A549 (cell line): Measurements from ENCODE around the gene GREB1. TPM values are rescaled to one million over a fixed set of nuclear protein-coding genes. Genes with fewer than 3 reads are reported as not detected.

ENCODE experiments used
- ATAC-seq, 2 experiments: fragments of 200-7000 bp in 1 of 2; fragments of >200 bp in 1 of 2; cut with Nextera tagmentation in 1 of 2; cut with Tn5 transposase in 1 of 2; 3 replicates each; pipeline versions ENCODE4 v1.8.0 to v1.9.1; 2018 to 2020; ENCODE audit warnings: mild to moderate bottlenecking in 1 of 2, moderate library complexity in 1 of 2
- CTCF ChIA-PET: fragments of 300-600 bp; sonication (Branson Sonifier 250); formaldehyde crosslinking; extraction: SDS; loops from one replicate; lab custom pipeline; 2021; ENCODE audit warnings: antibody characterized with exemption, inconsistent platforms; lab: Yijun Ruan, JAX
- POLR2A ChIA-PET: fragments of 350-600 bp; formaldehyde crosslinking; extraction: SDS; loops from one replicate; lab custom pipeline; 2021; ENCODE audit warnings: antibody characterized with exemption, inconsistent platforms; lab: Yijun Ruan, JAX
- DNase-seq, 2 experiments: peaks; one replicate each; pipeline versions ENCODE4 v3.0.0 to v3.0.0-alpha.2; 2011 to 2016; ENCODE audit warnings: low read depth in 1 of 2, low spot score in 1 of 2
- FAIRE-seq: peaks from 2 replicates; lab custom pipeline; 2011; peaks lifted over from hg19 to GRCh38; lab: Jason Lieb, UNC
- H3K27ac ChIP-seq, 2 experiments: fragments of >200 bp; sonication (Bioruptor Twin); formaldehyde crosslinking; 3 replicates each; pipeline ENCODE4 v1.5.1; 2016 to 2017
- H3K4me1 ChIP-seq: fragments of >200 bp; sonication (Bioruptor Twin); formaldehyde crosslinking; 3 replicates; pipeline ENCODE4 v1.6.1; 2016
- H3K4me2 ChIP-seq: fragments of >200 bp; sonication (Bioruptor Twin); formaldehyde crosslinking; 3 replicates; pipeline ENCODE4 v1.6.1; 2016
- H3K4me3 ChIP-seq: fragments of >200 bp; sonication (Bioruptor Twin); formaldehyde crosslinking; 3 replicates; pipeline ENCODE4 v1.5.1; 2016
- H3K9me3 ChIP-seq: fragments of >200 bp; sonication (Bioruptor Twin); formaldehyde crosslinking; 3 replicates; pipeline ENCODE4 v1.6.1; 2016
- BHLHE40 ChIP-seq: IDR thresholded peaks from 2 replicates; pipeline ENCODE4 v1.6.1; 2012; ENCODE audit warnings: low read depth, low read length, inconsistent platforms
- CBX8 ChIP-seq: fragments of 200-600 bp; sonication (generic); IDR thresholded peaks from 2 replicates; pipeline ENCODE4 v1.6.1; 2016
- CHD2 ChIP-seq: fragments of 150-350 bp; IDR thresholded peaks from 2 replicates; pipeline ENCODE4 v1.6.1; 2014; ENCODE audit warnings: low read length; ENCODE audit not compliant: partially characterized antibody
- ESRRA ChIP-seq: fragments of 150-350 bp; IDR thresholded peaks from 2 replicates; pipeline ENCODE4 v1.6.1; 2014; ENCODE audit warnings: mild to moderate bottlenecking, low read length, borderline replicate concordance
- FOSB ChIP-seq: fragments of 250-450 bp; sonication (Bioruptor Pico); IDR thresholded peaks from 2 replicates; pipeline ENCODE4 v1.5.0; 2020; ENCODE audit warnings: mild to moderate bottlenecking, moderate library complexity
- FOSL2 ChIP-seq, 2 experiments: fragments of 450-650 bp in 1 of 2; fragments of >200 bp in 1 of 2; sonication (Bioruptor Twin) in 1 of 2; formaldehyde crosslinking; IDR thresholded peaks; 2 replicates each; pipeline versions ENCODE4 v1.5.0 to v1.6.1; 2016 to 2020; ENCODE audit warnings: mild to moderate bottlenecking in 1 of 2, moderate library complexity in 1 of 2
- HDAC2 ChIP-seq: fragments of 200-600 bp; sonication (generic); IDR thresholded peaks from 2 replicates; pipeline ENCODE4 v1.6.1; 2016
- HEYL ChIP-seq: fragments of 250-450 bp; sonication (Bioruptor Pico); IDR thresholded peaks from 2 replicates; pipeline ENCODE4 v1.8.0; 2021; ENCODE audit warnings: mild to moderate bottlenecking, moderate library complexity
- HOXA7 ChIP-seq: fragments of 250-450 bp; sonication (Bioruptor Pico); IDR thresholded peaks from 2 replicates; pipeline ENCODE4 v1.5.0; 2020; ENCODE audit warnings: mild to moderate bottlenecking, moderate library complexity
- HOXB13 ChIP-seq: fragments of 250-450 bp; sonication (Bioruptor Pico); IDR thresholded peaks from 2 replicates; pipeline ENCODE4 v1.5.0; 2020; ENCODE audit warnings: low read depth, mild to moderate bottlenecking, moderate library complexity
- HOXB5 ChIP-seq: fragments of 250-450 bp; sonication (Bioruptor Pico); IDR thresholded peaks from 2 replicates; pipeline ENCODE4 v1.5.0; 2020; ENCODE audit warnings: mild to moderate bottlenecking, moderate library complexity
- JUNB ChIP-seq: fragments of >200 bp; sonication (Bioruptor Twin); formaldehyde crosslinking; IDR thresholded peaks from 2 replicates; pipeline ENCODE4 v1.6.1; 2016
- MAZ ChIP-seq: fragments of 150-350 bp; IDR thresholded peaks from 2 replicates; pipeline ENCODE4 v1.6.1; 2014; ENCODE audit warnings: antibody characterized with exemption, low read depth, low read length, borderline replicate concordance
- NFE2L2 ChIP-seq: fragments of 150-350 bp; conservative IDR thresholded peaks from 2 replicates; pipeline ENCODE4 v1.6.1; 2014; ENCODE audit warnings: low read length
- PHF8 ChIP-seq: fragments of 200-600 bp; sonication (generic); IDR thresholded peaks from 2 replicates; pipeline ENCODE4 v1.6.1; 2016; ENCODE audit warnings: low read depth, mild to moderate bottlenecking, antibody characterized with exemption, moderate library complexity, borderline replicate concordance
- POLR2AphosphoS2 ChIP-seq: conservative IDR thresholded peaks from 2 replicates; pipeline ENCODE4 v1.6.1; 2012; ENCODE audit warnings: low read length, improper control_type of control experiment, inconsistent platforms
- RFX5 ChIP-seq: fragments of 450-650 bp; IDR thresholded peaks from 2 replicates; pipeline ENCODE4 v1.7.1; 2014; ENCODE audit warnings: antibody characterized with exemption, mild to moderate bottlenecking, moderate library complexity
- SMC3 ChIP-seq: fragments of >200 bp; sonication (Bioruptor Twin); formaldehyde crosslinking; IDR thresholded peaks from 3 replicates; pipeline ENCODE4 v1.6.1; 2018; ENCODE audit warnings: inconsistent platforms
- SREBF2 ChIP-seq: fragments of 450-650 bp; IDR thresholded peaks from 2 replicates; pipeline ENCODE4 v1.6.1; 2014; ENCODE audit warnings: mild to moderate bottlenecking, moderate library complexity
- TP53 ChIP-seq: fragments of 250-450 bp; sonication (Bioruptor Pico); IDR thresholded peaks from 2 replicates; pipeline ENCODE4 v1.5.0; 2021; ENCODE audit warnings: mild to moderate bottlenecking, moderate library complexity
- ZC3H11A ChIP-seq: fragments of 450-650 bp; IDR thresholded peaks from 2 replicates; pipeline ENCODE4 v1.6.1; 2014; ENCODE audit warnings: antibody characterized with exemption, mild to moderate bottlenecking
- ZNF302 ChIP-seq: fragments of 250-450 bp; sonication (Bioruptor Pico); IDR thresholded peaks from 2 replicates; pipeline ENCODE4 v1.9.0; 2021; ENCODE audit warnings: inconsistent platforms, mild to moderate bottlenecking, moderate library complexity
- WGBS: methylation state at CpG from one replicate; pipeline ENCODE4 v1.1.6; 2017; ENCODE audit errors: missing lambda C conversion rate; 5-methylcytosine and 5-hydroxymethylcytosine counted together
- polyA plus RNA-seq, 4 experiments: library from polyadenylated mRNA; depleted of rRNA in 3 of 4; stranded (reverse); fragments of >200 nt; fragmentation: RNase III in 1 of 4; extraction: RNeasy Plus Mini Kit Qiagen cat#74134 plus additional on column Dnase treatment in 1 of 4; gene quantifications; 2 replicates in 3 of 4; 3 replicates in 1 of 4; pipeline ENCODE4 v1.2.3, GENCODE V29; 2011 to 2017
- TF ChIP-seq, protein P1 (sequence below): fragments of 150-350 bp; IDR thresholded peaks from 2 replicates; pipeline ENCODE4 v1.6.1; 2014; ENCODE audit warnings: low read depth, mild to moderate bottlenecking, low read length
- TF ChIP-seq, protein P2 (sequence below): IDR thresholded peaks from 2 replicates; pipeline ENCODE4 v1.6.1; 2012
- TF ChIP-seq, protein P3 (sequence below): fragments of 250-450 bp; sonication (Bioruptor Pico); IDR thresholded peaks from 2 replicates; pipeline ENCODE4 v1.5.0; 2020; ENCODE audit warnings: low read depth, mild to moderate bottlenecking, moderate library complexity
- TF ChIP-seq, protein P4 (sequence below): fragments of 450-650 bp; IDR thresholded peaks from 2 replicates; pipeline ENCODE4 v1.6.1; 2014; ENCODE audit warnings: antibody characterized with exemption

Gene GREB1
- polyA plus RNA-seq, 2 of the 4 experiments (the other 2 are of a cell fraction): 1.1 to 1.3 TPM

DNA sequence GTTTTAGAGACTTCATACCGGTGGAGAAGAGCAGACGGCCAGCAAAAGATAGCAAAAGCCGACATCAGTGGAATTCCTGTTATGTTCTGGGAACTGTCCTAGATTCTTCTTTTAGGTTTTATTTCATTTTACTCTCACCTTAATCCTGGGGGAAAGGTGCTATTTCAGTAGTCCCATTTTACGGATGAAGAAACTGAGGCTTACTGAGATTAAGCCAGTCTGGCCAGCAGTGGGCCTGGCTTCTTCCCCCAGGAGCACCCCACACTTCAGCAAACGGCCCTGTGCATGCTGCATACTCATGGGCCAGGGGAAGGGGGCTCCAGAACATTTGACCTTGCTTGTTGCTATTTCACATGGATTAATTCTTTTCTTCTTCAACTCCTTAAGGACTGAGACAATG, 79.5 kb downstream of the GREB1 start:
- Histone ChIP-seq H3K4me3 (no peak overlapping the region), H3K4me2 (no peak overlapping the region), H3K4me1 (peaks cover 6% of the 10 kb centered on the region; the same call in 2 of the 3 replicates), H3K27ac (no peak overlapping the region), H3K9me3 (no peaks in the 10 kb centered on the region)
- WGBS: 75% methylated on average over 5 of the region's 5 CpGs
- no peak for DNase-seq
- ATAC-seq: no peak
- TF ChIP-seq, protein P1, sequence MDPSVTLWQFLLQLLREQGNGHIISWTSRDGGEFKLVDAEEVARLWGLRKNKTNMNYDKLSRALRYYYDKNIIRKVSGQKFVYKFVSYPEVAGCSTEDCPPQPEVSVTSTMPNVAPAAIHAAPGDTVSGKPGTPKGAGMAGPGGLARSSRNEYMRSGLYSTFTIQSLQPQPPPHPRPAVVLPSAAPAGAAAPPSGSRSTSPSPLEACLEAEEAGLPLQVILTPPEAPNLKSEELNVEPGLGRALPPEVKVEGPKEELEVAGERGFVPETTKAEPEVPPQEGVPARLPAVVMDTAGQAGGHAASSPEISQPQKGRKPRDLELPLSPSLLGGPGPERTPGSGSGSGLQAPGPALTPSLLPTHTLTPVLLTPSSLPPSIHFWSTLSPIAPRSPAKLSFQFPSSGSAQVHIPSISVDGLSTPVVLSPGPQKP: no peak
- TF ChIP-seq POLR2AphosphoS2 (no peak), HDAC2 (no peak), FOSL2 (IDR thresholded peaks at IDR 0.05) (no peak), FOSL2 (CRISPR knock-in tag; IDR thresholded peaks at IDR 0.05) (no peak), ESRRA (no peak)
- TF ChIP-seq, protein P2, sequence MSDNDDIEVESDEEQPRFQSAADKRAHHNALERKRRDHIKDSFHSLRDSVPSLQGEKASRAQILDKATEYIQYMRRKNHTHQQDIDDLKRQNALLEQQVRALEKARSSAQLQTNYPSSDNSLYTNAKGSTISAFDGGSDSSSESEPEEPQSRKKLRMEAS: no peak
- ChIA-PET POLR2A (no interaction called here), CTCF (no interaction called here)
- no peak for FAIRE-seq

DNA sequence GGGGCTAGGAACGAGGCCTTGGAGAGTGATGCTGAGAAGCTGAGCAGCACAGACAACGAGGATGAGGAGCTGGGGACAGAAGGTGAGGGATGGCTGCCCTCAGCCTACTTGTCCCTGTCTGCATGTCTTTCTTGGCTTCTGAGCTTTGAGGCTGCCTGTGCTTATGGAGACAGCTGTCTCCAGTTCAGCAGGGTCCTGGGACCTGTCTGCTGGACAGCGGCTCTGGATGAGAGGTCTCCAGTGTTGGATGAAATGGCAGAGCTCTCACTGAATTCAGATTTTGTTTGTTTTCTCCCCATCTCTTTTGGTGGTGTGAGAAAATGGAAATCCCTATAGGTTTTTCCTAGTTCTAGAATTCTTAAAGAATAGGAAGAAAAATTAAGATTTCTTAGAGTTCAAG, 81.4 kb downstream of the GREB1 start:
- H3K4me2 ChIP-seq: no peak overlapping the region
- no peak for TF ChIP-seq HEYL (CRISPR knock-in tag)
- no peak for TF ChIP-seq JUNB
- no peak for TF ChIP-seq ESRRA
- no peak for TF ChIP-seq HOXB13 (CRISPR knock-in tag)
- no peak for TF ChIP-seq RFX5
- TF ChIP-seq SREBF2: no peak
- TF ChIP-seq CHD2: no peak
- no peak for TF ChIP-seq SMC3
- TF ChIP-seq, protein P3, sequence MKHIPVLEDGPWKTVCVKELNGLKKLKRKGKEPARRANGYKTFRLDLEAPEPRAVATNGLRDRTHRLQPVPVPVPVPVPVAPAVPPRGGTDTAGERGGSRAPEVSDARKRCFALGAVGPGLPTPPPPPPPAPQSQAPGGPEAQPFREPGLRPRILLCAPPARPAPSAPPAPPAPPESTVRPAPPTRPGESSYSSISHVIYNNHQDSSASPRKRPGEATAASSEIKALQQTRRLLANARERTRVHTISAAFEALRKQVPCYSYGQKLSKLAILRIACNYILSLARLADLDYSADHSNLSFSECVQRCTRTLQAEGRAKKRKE (CRISPR knock-in tag): no peak
- no peak for TF ChIP-seq FOSB
- no peak for TF ChIP-seq HOXB5 (CRISPR knock-in tag)
- no peak for TF ChIP-seq PHF8
- TF ChIP-seq CBX8: no peak
- TF ChIP-seq ZC3H11A: no peak
- TF ChIP-seq, protein P2: no peak
- no peak for TF ChIP-seq BHLHE40
- no peak for TF ChIP-seq HOXA7
- no peak for TF ChIP-seq NFE2L2
- no peak for TF ChIP-seq TP53
- TF ChIP-seq, all 56 proteins: peak for 0
- FAIRE-seq (no peak), DNase-seq (no peak), ATAC-seq (no peak)
- Histone ChIP-seq H3K9me3 (no peaks in the 10 kb centered on the region), H3K4me3 (no peak overlapping the region), H3K27ac (no peak overlapping the region), H3K4me1 (peaks cover 6% of the 10 kb centered on the region; the same call in 2 of the 3 replicates)
- POLR2A ChIA-PET: no interaction called here
- CTCF ChIA-PET: no interaction called here
- WGBS: 42% methylated on average over 3 of the region's 3 CpGs

DNA sequence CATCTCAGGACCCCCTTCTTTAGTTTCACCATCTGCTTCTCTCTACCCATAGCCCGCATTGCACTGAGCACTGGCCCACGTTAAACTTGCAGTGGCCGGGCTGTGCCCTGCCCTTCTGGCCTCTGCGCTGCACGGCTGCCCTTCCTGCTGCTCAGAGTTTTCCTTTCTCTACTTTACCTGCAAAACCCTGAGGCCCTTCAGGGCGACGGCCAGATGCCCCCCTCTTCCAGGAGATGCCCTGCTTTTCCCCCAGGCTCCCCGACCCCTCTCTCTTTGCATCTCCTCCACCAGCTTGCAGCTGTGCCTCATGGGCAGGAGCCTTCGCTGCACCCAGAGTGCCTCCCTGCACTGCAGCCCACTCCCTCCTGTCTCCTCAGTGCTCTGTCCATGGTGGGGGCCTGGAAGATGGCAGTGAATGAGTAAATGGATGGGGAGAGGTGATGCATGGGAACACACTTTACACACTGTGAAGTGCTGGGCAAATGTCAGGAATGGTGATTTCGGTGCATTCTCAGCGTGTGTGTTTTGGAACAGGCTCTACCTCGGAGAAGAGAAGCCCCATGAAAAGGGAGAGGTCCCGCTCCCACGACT, 82.3 kb downstream of the GREB1 start:
- peaks cover 6% of the 10 kb centered on the region; the same call in 2 of the 3 replicates for H3K4me1 ChIP-seq
- no peak for DNase-seq
- TF ChIP-seq HEYL (CRISPR knock-in tag): no peak
- no peak for TF ChIP-seq ZNF302 (CRISPR knock-in tag)
- TF ChIP-seq HOXB5 (CRISPR knock-in tag): no peak
- TF ChIP-seq, protein P1: no peak
- no peak for TF ChIP-seq BHLHE40
- TF ChIP-seq, protein P4, sequence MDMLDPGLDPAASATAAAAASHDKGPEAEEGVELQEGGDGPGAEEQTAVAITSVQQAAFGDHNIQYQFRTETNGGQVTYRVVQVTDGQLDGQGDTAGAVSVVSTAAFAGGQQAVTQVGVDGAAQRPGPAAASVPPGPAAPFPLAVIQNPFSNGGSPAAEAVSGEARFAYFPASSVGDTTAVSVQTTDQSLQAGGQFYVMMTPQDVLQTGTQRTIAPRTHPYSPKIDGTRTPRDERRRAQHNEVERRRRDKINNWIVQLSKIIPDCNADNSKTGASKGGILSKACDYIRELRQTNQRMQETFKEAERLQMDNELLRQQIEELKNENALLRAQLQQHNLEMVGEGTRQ: no peak
- TF ChIP-seq, protein P2: no peak
- TF ChIP-seq MAZ: no peak
- TF ChIP-seq TP53: no peak
- H3K4me2 ChIP-seq: no peak overlapping the region
- no peaks in the 10 kb centered on the region for H3K9me3 ChIP-seq
- WGBS: 54% methylated on average over 14 of the region's 14 CpGs
- CTCF ChIA-PET: no interaction called here
- H3K27ac ChIP-seq: no peak overlapping the region
- no peak for ATAC-seq
- POLR2A ChIA-PET: no interaction called here
- FAIRE-seq: no peak
- no peak overlapping the region for H3K4me3 ChIP-seq
